ENCODE measurements around the gene ARSB.

The ARSB gene

DNA sequence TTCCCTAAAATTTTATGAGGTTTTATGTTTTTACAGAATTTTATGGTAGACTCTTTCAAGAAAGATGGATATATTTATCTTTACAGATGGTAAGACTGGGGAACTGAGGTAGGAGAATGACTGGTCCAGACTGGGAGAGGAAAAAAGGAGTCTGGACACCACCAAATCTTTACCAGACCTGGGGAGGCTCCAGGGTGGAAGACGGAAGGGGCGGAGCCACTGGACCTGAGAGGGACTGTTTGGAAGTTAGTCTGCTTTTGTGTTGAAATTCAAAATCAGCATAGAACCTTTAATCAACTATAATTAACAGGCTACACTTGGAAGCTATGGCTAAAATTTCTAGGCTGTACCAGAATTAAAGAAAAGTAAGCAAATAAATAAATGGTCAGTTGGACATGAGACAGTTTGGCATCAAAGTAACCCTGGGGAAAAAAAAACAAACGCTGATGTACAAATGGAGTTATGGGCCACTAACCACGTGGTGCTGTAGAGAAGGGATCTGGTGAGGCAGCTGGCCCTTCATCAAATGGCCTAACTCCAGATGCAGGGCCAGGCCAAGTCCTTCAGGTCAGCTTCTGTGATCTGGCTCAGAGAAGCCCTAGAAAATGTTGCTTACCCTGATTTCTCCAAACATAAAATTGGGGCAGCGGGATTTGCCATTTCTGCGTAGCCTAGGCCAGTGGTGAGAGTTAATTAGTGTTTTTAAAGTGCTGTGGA lies 155.1 kb downstream of the ARSB start:
- no peak for DNase-seq

GRCh38 chr5:78827725-78828124 lies 157.4 kb downstream of the ARSB start:
- no peak for DNase-seq

- no peak for DNase-seq
Measured at GRCh38 chr5:78824831-78825281, 160.3 kb downstream of the ARSB start.

DNA sequence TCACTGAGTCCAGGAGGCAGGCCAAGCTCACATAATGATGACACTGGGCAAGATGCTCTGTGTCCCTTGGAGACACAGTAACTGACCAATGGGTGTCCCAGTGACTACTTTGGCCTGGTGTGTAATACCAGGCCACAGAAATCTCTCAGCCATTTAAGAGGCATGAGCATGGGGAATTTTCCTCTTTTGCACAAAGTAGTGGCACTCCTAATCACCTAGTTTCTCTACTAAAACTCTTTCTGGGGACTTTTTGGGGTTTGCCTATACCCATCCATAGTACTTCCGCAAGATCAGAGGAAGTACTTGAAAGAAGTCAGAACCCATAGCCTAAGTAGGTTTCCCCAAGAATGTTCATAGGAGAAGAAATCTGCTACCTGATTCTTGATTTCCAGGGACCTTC lies 161.9 kb downstream of the ARSB start:
- DNase-seq, result no peak

DNA sequence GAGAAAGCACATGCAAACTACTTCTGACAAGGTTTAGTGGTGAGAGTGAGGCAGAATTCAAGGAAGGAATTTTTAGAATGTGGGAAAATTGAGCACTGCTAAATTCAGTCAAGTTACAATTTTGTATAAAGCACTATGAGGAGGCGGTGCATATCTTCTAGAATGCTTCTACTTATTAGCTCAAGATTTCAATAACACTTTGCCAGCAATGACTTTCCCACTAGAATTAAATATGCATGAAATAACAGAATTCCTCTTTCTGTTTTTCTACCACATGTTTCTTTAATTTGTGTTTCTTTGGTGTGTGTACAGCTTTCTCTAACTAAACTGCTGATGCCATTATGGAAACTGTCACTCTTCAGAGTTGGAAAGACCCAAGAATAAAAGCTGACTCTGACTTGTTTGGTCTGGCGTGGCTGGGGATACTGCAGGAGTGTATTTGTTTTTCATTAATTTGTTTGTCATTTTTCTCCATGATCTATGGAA lies 163.5 kb downstream of the ARSB start:
- DNase-seq, result no peak

- no peak for DNase-seq
Measured at GRCh38 chr5:78819707-78820106, 165.4 kb downstream of the ARSB start.

GRCh38 chr5:78819166-78819565 lies 165.9 kb downstream of the ARSB start:
- no peak for DNase-seq

DNA sequence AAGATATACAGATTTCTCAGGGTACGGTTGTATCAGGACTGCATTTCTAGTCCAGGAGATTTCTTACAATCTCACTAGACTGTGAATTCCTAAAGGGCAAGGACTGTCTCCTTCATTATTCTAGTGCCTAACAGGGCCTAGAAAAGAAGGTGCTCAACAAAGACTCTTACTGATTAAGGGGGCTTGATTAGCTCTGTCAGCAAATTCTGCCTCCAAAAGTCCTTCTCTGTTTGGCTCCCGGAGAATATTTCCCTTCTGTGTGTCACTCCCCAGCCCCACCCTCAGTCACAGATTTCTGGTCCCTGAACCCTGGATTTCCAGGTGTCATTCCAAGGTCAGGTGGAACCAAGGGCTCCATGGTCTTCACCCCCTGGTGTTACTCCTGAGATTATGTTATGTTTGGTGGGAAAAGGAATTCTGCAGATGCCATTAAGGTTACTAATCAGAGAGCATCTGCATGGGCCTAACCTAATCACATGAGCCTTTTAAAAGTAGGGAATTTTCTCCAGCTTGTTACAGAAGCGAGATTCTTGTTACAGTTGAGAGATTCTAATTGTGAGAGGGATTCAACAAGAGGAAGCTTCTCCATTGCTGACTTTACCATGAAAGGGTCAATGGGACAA lies 168.9 kb downstream of the ARSB start:
- no peak for DNase-seq

GRCh38 chr5:78813906-78814530 lies 171.1 kb downstream of the ARSB start:
- DNase-seq, result no peak

GRCh38 chr5:78813286-78813685 lies 171.8 kb downstream of the ARSB start:
- no peak for DNase-seq

DNA sequence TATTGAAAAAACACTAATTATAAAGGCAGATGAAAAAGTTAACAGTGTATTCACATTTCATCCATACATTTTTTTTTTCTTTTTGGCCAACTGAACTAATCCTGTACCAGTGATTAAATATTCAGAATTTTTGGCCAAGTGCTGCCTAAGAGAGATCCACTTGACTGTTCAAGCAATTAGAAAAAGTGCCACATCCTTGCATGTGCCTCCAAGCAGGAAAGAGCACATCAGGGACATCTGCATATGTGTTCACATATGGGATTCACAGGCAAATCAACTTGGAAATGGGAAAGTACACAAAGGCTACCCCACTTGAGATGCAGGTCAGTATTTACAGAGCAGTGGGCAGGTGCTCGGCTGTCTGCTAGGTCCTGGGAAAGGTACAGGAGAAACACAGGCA lies 173.2 kb downstream of the ARSB start:
- DNase-seq, result no peak

GRCh38 chr5:78811121-78811817 lies 173.8 kb downstream of the ARSB start:
- DNase-seq, result no peak

GRCh38 chr5:78810098-78810920 lies 174.8 kb downstream of the ARSB start:
- DNase-seq, result no peak

- no peak for DNase-seq
Measured at GRCh38 chr5:78809444-78809843, 175.7 kb downstream of the ARSB start.

DNA sequence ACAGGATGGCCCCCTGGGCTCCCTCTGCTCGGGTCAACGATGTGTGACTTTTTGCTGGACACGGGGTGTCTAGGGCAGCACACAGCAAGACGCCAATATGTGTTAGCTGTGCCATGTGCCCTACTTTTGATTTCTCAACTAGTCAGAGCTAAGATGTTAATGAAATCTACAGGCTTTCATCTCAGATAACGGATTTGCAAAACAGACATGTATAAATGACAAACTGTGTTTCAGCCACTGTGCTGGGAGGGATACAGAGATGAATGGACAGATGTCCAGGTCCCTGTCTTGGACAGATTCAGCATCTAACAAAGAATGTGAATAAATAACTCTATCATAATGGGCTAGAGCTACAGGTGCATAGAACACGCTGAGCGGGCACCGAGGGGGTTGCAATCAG lies 176.3 kb downstream of the ARSB start:
- no peak for DNase-seq

DNA sequence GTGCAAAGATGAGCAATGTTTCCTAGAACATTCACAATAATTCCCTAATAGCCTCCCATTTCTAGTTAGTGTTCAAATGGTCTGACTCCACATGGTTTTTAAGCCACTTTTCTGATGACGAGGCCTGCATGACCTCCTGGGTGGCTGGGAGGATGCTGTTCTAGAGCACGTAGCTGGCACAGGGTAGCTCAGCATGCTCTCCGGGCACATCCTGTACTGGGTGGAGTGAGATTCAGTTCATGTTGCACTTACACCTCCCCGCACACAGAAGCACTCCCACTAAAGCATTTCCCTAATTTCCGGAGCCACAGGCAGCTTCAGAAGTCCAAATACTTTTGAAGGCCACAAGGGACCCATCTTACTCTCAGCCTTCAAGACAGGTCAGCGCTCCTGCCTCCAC lies 176.7 kb downstream of the ARSB start:
- DNase-seq, result no peak

DNA sequence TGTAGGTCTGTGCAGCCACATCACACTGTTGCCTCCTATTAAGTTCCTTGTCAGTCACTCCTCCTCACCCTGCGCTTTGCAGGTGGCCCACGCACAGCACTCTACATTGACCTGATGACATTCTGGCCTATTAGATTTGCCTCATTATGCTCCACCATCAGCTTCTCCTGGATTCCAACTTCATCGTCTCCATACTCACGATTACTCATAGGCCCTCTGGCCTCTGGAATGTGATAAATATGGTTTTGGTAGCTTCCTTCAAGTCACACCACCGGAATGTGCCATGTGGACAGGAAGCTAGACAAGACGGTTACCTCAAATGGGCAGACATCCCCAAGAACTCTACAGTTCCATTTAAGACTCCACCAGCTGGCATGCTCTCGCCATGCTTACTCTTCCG lies 178.6 kb downstream of the ARSB start:
- DNase-seq, result no peak

DNA sequence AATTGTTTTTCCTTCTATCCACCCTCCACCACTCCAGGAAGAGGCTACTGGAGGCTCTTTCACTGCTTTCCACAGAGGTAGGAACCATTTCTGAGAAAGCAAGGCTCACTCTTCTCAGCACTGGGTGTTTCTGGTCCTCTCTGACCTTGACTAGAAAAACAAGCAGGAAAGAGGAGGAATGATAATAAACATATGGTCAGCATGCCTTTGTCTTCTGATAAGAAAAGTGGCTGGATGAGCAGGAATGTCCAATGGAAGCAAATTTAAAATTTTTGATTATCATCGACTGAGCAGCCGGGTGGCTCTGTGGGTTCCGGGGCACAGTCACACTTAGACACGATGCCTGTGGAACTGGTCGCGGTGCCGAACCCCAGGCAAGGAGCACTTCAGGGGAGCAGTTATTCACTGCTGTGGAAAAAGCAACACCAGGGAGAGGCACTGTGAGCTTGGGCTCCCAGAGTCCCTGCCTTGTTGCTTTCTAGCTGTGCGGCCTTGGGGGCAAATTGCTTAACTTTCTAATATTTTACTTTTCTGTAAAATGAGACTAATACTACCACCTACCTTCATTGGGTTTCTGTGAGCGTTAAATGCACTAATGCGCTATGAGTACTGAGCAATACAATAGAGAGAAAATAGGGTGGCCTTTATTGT lies 179.5 kb downstream of the ARSB start:
- DNase-seq, result no peak

DNA sequence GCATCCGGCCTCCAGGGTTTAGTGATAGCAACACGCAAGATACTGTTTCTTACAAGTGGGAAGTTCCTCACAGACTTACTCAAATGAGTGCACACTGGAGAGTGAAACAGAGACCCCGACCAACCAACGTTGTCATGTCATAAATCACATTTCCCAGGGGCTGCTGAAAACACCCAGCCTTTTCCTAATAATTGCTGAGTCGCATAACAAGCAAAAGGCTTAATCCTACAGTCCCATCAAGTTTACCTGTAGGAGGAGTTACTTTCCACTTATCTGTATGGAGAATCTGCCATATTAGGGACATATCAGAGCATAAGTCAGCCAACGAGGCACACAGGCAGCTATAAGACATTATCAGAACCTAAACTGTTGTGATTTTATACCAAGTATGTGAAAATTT lies 180.1 kb downstream of the ARSB start:
- DNase-seq, result no peak

- DNase-seq, result no peak
Measured at GRCh38 chr5:78803941-78804340, 181.2 kb downstream of the ARSB start.

GRCh38 chr5:78803353-78803752 lies 181.8 kb downstream of the ARSB start:
- no peak for DNase-seq

DNA sequence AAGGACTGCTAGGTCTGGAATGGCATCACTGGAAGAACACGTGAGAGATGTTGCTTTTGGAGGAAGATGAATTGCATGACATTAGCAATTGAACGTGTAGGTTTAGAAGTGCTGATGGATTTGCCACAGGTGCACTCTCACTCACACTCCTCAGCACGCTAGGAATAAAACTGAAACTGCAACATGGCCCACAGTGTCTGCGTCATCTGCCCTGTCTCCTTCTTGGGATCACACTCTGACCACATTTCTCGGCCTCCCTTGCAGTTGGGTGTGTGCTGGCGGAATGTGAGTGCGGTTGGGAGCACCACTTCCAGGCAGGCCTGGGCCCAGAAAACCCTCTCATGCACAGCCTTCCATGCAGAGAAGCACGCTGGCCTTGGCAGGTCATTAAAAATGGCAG lies 183.7 kb downstream of the ARSB start:
- DNase-seq, result no peak

Measured in CD4-positive, alpha-beta T cell treated with Interleukin-21 for 1 hour (primary cell).